ENCODE data around the gene BMF.
"Not testable (repeated sequence)": the region's sequence is repeated elsewhere in the genome, so short reads cannot be mapped to it uniquely, and the experiment has no call there.

The BMF gene

GRCh38 chr15:40130799-40131502 lies 22.3 kb upstream of the BMF start:
- no peak overlapping the region for H3K27ac ChIP-seq (ENCODE audit: low read length)
- TF ChIP-seq EZH2phosphoT487 (IDR thresholded peaks at IDR 0.05; ENCODE audit: low read depth) (no peak), CTCF (IDR thresholded peaks at IDR 0.05; ENCODE audit: low read depth, low read length) (no peak)
- H3K9me3 ChIP-seq (ENCODE audit: insufficient read depth, low read length) = no peaks in the 10 kb centered on the region
- no peak overlapping the region for H2AFZ ChIP-seq (ENCODE audit: low read depth, low read length)
- no peaks in the 10 kb centered on the region for H4K20me1 ChIP-seq (ENCODE audit: insufficient read depth, low read length)
- peaks cover 8% of the 10 kb centered on the region for H3K27me3 ChIP-seq (ENCODE audit: low read depth, low read length)
- H3K79me2 ChIP-seq (ENCODE audit: low read length) = no peaks in the 10 kb centered on the region
- no peak overlapping the region for H3K4me3 ChIP-seq (ENCODE audit: low read length)
- H3K4me2 ChIP-seq (ENCODE audit: low read length) = no peak overlapping the region
- H3K9ac ChIP-seq (ENCODE audit: low read length) = no peak overlapping the region
- peaks cover 8% of the 10 kb centered on the region; the same call in 1 of the 2 replicates for H3K4me1 ChIP-seq (ENCODE audit: low read length)
- H3K36me3 ChIP-seq (replicated peaks; ENCODE audit: low read depth, low read length) = no peaks in the 10 kb centered on the region

GRCh38 chr15:40130118-40130517 lies 21.4 kb upstream of the BMF start:
- H2AFZ ChIP-seq (ENCODE audit: low read depth, low read length) = no peak overlapping the region
- H3K27ac ChIP-seq (ENCODE audit: low read length) = no peak overlapping the region
- H4K20me1 ChIP-seq (ENCODE audit: insufficient read depth, low read length) = no peaks in the 10 kb centered on the region
- no peak overlapping the region for H3K4me2 ChIP-seq (ENCODE audit: low read length)
- H3K9ac ChIP-seq (ENCODE audit: low read length) = no peak overlapping the region
- H3K36me3 ChIP-seq (replicated peaks; ENCODE audit: low read depth, low read length) = no peaks in the 10 kb centered on the region
- no peaks in the 10 kb centered on the region for H3K79me2 ChIP-seq (ENCODE audit: low read length)
- peaks cover 5% of the 10 kb centered on the region; the same call in 1 of the 2 replicates for H3K4me1 ChIP-seq (ENCODE audit: low read length)
- TF ChIP-seq CTCF (IDR thresholded peaks at IDR 0.05; ENCODE audit: low read depth, low read length) (no peak), EZH2phosphoT487 (IDR thresholded peaks at IDR 0.05; ENCODE audit: low read depth) (no peak)
- no peak overlapping the region for H3K4me3 ChIP-seq (ENCODE audit: low read length)
- peaks cover 8% of the 10 kb centered on the region for H3K27me3 ChIP-seq (ENCODE audit: low read depth, low read length)
- H3K9me3 ChIP-seq (ENCODE audit: insufficient read depth, low read length) = no peaks in the 10 kb centered on the region

- H3K79me2 ChIP-seq (ENCODE audit: low read length) = no peaks in the 10 kb centered on the region
- H2AFZ ChIP-seq (ENCODE audit: low read depth, low read length) = no peak overlapping the region
- H4K20me1 ChIP-seq (ENCODE audit: insufficient read depth, low read length) = no peaks in the 10 kb centered on the region
- H3K27me3 ChIP-seq (ENCODE audit: low read depth, low read length) = peaks cover 8% of the 10 kb centered on the region
- no peak overlapping the region for H3K9ac ChIP-seq (ENCODE audit: low read length)
- no peak overlapping the region for H3K27ac ChIP-seq (ENCODE audit: low read length)
- H3K4me3 ChIP-seq (ENCODE audit: low read length) = no peak overlapping the region
- TF ChIP-seq EZH2phosphoT487 (IDR thresholded peaks at IDR 0.05; ENCODE audit: low read depth) (no peak), CTCF (IDR thresholded peaks at IDR 0.05; ENCODE audit: low read depth, low read length) (no peak)
- no peaks in the 10 kb centered on the region for H3K9me3 ChIP-seq (ENCODE audit: insufficient read depth, low read length)
- H3K4me2 ChIP-seq (ENCODE audit: low read length) = no peak overlapping the region
- H3K4me1 ChIP-seq (ENCODE audit: low read length) = no peaks in the 10 kb centered on the region
- no peaks in the 10 kb centered on the region for H3K36me3 ChIP-seq (replicated peaks; ENCODE audit: low read depth, low read length)
These were observed 20.3 kb upstream of the BMF start for GRCh38 chr15:40128766-40129660.

- no peaks in the 10 kb centered on the region for H3K9me3 ChIP-seq (ENCODE audit: insufficient read depth, low read length)
- no peaks in the 10 kb centered on the region for H4K20me1 ChIP-seq (ENCODE audit: insufficient read depth, low read length)
- no peak for TF ChIP-seq CTCF (IDR thresholded peaks at IDR 0.05; ENCODE audit: low read depth, low read length)
- TF ChIP-seq EZH2phosphoT487 (IDR thresholded peaks at IDR 0.05; ENCODE audit: low read depth) = no peak
- H3K27me3 ChIP-seq (ENCODE audit: low read depth, low read length) = peaks cover 19% of the 10 kb centered on the region
- no peak overlapping the region for H3K4me2 ChIP-seq (ENCODE audit: low read length)
- H2AFZ ChIP-seq (ENCODE audit: low read depth, low read length) = no peak overlapping the region
- no peaks in the 10 kb centered on the region for H3K4me1 ChIP-seq (ENCODE audit: low read length)
- no peaks in the 10 kb centered on the region for H3K79me2 ChIP-seq (ENCODE audit: low read length)
- H3K9ac ChIP-seq (ENCODE audit: low read length) = no peak overlapping the region
- no peak overlapping the region for H3K4me3 ChIP-seq (ENCODE audit: low read length)
- H3K27ac ChIP-seq (ENCODE audit: low read length) = no peak overlapping the region
- H3K36me3 ChIP-seq (replicated peaks; ENCODE audit: low read depth, low read length) = no peaks in the 10 kb centered on the region
These were observed 17.3 kb upstream of the BMF start for GRCh38 chr15:40125950-40126349.

GRCh38 chr15:40124807-40125285 lies 16.2 kb upstream of the BMF start:
- not testable (repeated sequence) for H3K79me2 ChIP-seq (ENCODE audit: low read length); H3K9ac ChIP-seq (ENCODE audit: low read length); H3K4me2 ChIP-seq (ENCODE audit: low read length); H3K27ac ChIP-seq (ENCODE audit: low read length); H3K36me3 ChIP-seq (replicated peaks; ENCODE audit: low read depth, low read length); H4K20me1 ChIP-seq (ENCODE audit: insufficient read depth, low read length); H3K4me3 ChIP-seq (ENCODE audit: low read length); H3K9me3 ChIP-seq (ENCODE audit: insufficient read depth, low read length); H3K4me1 ChIP-seq (ENCODE audit: low read length); H2AFZ ChIP-seq (ENCODE audit: low read depth, low read length)
- H3K27me3 ChIP-seq (ENCODE audit: low read depth, low read length) = peaks cover 19% of the 10 kb centered on the region

GRCh38 chr15:40124333-40124732 lies 15.7 kb upstream of the BMF start:
- not testable (repeated sequence) for H4K20me1 ChIP-seq (ENCODE audit: insufficient read depth, low read length); H3K9me3 ChIP-seq (ENCODE audit: insufficient read depth, low read length); H3K4me1 ChIP-seq (ENCODE audit: low read length); H2AFZ ChIP-seq (ENCODE audit: low read depth, low read length); H3K4me2 ChIP-seq (ENCODE audit: low read length); H3K36me3 ChIP-seq (replicated peaks; ENCODE audit: low read depth, low read length); H3K27ac ChIP-seq (ENCODE audit: low read length); H3K79me2 ChIP-seq (ENCODE audit: low read length); H3K9ac ChIP-seq (ENCODE audit: low read length); H3K4me3 ChIP-seq (ENCODE audit: low read length)
- peaks cover 19% of the 10 kb centered on the region for H3K27me3 ChIP-seq (ENCODE audit: low read depth, low read length)
